LNCaP clone FGC (cell line): ENCODE results near the gene WFDC10B.
"Not testable (repeated sequence)": the region's sequence is repeated elsewhere in the genome, so short reads cannot be mapped to it uniquely, and the experiment has no call there.

Source experiments
- DNase-seq: peaks from one replicate; pipeline ENCODE4 v3.0.0-alpha.2; 2011; ENCODE audit warnings: low read depth
- H3K4me3 ChIP-seq: 2 replicates; pipeline ENCODE4 v1.5.1; 2011; ENCODE audit warnings: mild to moderate bottlenecking, low read depth, low read length, control low read depth
- TF ChIP-seq, protein P1 (sequence below): IDR thresholded peaks from 2 replicates; pipeline ENCODE4 v1.5.1; 2012; ENCODE audit warnings: mild to moderate bottlenecking; ENCODE audit not compliant: control insufficient read depth, insufficient read depth; ENCODE audit errors: extremely low read depth

Gene WFDC10B

DNA sequence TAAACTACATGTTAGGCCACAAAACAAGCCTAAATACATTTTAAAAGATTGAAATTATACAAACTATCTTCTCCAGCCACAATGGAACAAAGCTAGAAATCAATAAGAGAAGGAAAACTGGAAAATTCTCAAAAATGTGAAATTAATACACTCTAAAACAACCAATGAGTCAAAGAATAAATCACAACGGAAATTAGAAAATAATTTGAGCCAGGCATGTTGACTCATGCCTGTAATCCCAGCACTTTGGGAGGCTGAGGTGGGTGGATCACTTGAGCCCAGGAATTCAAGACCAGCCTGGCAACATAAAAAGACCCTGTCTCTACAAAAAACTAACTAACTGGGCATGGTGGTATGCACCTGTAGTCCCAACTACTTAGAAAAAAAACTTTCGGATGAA lies 9.3 kb downstream of the WFDC10B start:
- TF ChIP-seq, protein P1, sequence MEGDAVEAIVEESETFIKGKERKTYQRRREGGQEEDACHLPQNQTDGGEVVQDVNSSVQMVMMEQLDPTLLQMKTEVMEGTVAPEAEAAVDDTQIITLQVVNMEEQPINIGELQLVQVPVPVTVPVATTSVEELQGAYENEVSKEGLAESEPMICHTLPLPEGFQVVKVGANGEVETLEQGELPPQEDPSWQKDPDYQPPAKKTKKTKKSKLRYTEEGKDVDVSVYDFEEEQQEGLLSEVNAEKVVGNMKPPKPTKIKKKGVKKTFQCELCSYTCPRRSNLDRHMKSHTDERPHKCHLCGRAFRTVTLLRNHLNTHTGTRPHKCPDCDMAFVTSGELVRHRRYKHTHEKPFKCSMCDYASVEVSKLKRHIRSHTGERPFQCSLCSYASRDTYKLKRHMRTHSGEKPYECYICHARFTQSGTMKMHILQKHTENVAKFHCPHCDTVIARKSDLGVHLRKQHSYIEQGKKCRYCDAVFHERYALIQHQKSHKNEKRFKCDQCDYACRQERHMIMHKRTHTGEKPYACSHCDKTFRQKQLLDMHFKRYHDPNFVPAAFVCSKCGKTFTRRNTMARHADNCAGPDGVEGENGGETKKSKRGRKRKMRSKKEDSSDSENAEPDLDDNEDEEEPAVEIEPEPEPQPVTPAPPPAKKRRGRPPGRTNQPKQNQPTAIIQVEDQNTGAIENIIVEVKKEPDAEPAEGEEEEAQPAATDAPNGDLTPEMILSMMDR = no peak
- DNase-seq = no peak

DNA sequence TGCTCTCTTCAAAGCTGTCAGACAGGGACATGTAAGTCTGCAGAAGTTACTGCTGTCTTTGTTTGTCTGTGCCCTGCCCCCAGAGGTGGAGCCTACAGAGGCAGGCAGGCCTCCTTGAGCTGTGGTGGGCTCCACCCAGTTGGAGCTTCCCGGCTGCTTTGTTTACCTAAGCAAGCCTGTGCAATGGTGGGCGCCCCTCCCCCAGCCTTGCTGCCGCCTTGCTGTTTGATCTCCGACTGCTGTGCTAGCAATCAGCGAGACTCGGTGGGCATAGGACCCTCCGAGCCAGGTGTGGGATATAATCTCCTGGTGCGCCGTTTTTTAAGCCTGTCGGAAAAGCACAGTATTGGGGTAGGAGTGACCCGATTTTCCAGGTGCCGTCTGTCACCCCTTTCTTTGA lies 11.5 kb downstream of the WFDC10B start:
- H3K4me3 ChIP-seq, DNase-seq: not testable (repeated sequence)

More for the DNA sequence above, 9.3 kb downstream of the WFDC10B start:
- no peak overlapping the region for H3K4me3 ChIP-seq

DNA sequence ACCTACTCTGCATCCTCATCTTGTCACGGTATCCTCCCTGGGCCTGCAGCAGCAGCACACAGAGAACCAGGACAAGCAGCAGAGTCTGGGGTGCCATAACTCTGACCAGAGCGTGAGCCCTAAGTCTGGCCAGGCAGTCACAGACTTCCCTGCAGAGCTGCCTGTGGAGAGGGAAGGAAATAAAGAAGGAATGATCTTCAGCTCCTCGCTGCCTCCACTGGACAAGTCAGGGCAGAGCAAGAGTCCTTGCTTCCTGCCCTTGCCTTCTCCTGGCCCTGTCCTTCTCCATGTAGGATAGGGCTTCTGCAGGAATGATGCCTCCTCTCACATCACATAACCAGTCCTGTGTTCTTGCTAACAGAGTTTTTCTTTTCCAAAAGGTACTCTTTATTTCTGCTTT lies 18.9 kb downstream of the WFDC10B start:
- no peak for DNase-seq
- no peak overlapping the region for H3K4me3 ChIP-seq
- TF ChIP-seq, protein P1 = peak; percentile 23; the same call in 1 of the 2 replicates

DNA sequence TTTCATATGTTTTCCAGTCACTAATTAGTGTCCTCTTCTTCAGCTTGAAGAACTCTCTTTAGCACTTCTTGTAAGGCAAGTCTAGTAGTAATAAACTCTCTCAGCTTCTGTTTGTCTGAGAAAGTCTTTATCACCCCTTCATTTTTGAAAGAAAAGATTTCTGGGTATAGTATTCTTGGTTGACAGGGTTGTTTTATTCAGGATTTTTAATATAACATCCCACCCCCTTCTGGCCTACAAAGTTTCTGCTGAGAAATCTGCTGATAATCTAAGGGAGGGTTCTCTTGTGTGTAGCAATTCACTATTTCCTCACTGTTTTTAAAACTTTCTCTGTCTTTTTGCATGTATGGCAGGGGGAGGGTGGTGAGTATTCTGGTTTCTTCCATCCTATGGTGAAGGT lies 25.2 kb downstream of the WFDC10B start:
- no peak overlapping the region for H3K4me3 ChIP-seq
- TF ChIP-seq, protein P1 = no peak
- no peak for DNase-seq

DNA sequence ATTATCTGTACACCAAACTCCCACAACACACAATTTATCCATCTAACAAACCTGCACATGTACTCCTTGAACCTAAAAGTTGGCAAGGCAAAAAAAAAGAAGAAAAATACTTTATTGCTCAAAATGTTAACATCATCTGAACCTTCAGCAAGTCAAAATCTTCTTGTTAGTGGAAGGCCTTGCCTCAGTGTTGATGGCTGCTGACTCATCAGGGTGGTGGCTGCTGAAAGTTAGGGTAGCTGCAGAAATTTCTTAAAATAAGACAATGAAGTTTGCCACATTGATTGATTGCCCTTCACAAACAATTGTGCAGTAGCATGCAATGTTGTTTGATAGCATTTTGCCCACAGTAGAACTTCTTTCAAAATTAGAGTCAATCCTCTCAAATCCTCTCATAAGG lies 32.1 kb downstream of the WFDC10B start:
- H3K4me3 ChIP-seq = no peak overlapping the region
- TF ChIP-seq, protein P1 = no peak
- no peak for DNase-seq

DNA sequence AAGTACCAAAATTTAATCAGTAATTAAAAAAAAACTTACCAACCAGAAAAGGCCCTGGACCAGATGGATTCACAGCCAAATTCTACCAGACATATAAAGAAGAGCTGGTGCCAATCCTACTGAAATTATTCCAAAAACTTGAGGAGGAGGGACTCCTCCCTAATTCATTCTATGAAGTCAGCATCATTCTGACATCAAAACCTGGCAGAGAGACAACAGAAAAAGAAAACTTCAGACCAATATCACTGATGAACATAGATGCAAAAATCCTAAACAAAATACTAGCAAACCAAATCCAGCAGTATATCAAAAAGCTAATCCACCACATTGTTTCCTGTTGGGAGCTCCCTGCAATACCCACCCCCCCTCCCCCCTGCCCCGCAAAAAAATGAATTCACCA lies 34.7 kb downstream of the WFDC10B start, which contains the start of gene WFDC11:
Gene WFDC11 (minus strand): TSS at position 101 of the 400 bp plus-strand sequence. CDS start 19,639 bp downstream, outside the sequence.
- no peak within 1 kb of the TSS for H3K4me3 ChIP-seq
- TF ChIP-seq, protein P1 = no peak
- no peak for DNase-seq

DNA sequence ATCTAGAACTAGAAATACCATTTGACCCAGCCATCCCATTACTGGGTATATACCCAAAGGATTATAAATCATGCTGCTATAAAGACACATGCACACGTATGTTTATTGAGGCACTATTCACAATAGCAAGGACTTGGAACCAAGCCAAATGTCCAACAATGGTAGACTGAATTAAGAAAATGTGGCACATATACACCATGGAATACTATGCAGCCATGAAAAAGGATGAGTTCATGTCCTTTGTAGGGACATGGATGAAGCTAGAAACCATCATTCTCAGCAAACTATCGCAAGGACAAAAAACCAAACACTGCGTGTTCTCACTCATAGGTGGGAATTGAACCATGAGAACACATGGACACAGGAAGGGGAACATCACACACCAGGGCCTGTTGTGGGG lies 47.8 kb downstream of the WFDC10B start:
- not testable (repeated sequence) for H3K4me3 ChIP-seq, DNase-seq

DNA sequence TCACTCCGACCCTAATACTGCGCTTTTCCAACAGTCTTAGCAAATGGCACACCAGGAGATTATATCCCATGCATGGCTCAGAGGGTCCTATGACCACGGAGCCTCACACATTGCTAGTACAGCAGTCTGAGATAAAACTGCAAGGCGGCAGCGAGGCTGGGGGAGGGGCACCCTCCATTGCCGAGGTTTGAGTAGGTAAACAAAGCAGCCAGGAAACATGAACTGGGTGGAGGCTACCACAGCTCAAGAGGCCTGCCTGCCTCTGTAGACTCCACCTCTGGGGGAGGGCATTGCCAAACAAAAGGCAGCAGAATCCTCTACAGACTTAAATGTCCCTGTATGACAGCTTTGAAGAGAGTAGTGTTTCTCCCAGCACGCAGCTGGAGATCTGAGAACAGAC lies 53.1 kb downstream of the WFDC10B start:
- not testable (repeated sequence) for H3K4me3 ChIP-seq, DNase-seq
